ENCODE measurements around the gene SPAG9. TPM values are rescaled to one million over a fixed set of nuclear protein-coding genes. Genes with fewer than 3 reads are reported as not detected.
"Not testable (repeated sequence)": the region's sequence is repeated elsewhere in the genome, so short reads cannot be mapped to it uniquely, and the experiment has no call there.

The SPAG9 gene
- total RNA-seq, 6 experiments from 2014 or later, result 35.2 to 49.7 (median 43.3) TPM

- Histone ChIP-seq H3K27ac (peak overlapping the region; percentile 8 to 59 (median 29)), H3K4me3 (no peak overlapping the region), H3K27me3 (no peaks in the 10 kb centered on the region), H3K36me3 (no peaks in the 10 kb centered on the region), H3K9me3 (no peaks in the 10 kb centered on the region), H3K4me1 (peaks cover 0 to 11% (median 0%) of the 10 kb centered on the region in 4 donors)
- DNase-seq (no peak), ATAC-seq (peak; percentile 18 to 80 (median 50))
- intact Hi-C loops (cut with DNase I), result no loop called here
- TF ChIP-seq POLR2A (IDR thresholded peaks at IDR 0.05) (no peak), CTCF (IDR thresholded peaks at IDR 0.05) (no peak)
Measured at GRCh38 chr17:51132964-51133319, 12.3 kb upstream of the SPAG9 start.

- intact Hi-C loops (cut with DNase I), result no loop called here
- Histone ChIP-seq H3K9me3 (no peaks in the 10 kb centered on the region), H3K27me3 (no peaks in the 10 kb centered on the region), H3K4me3 (no peak overlapping the region), H3K27ac (no peak overlapping the region), H3K4me1 (peaks cover 0 to 36% (median 3%) of the 10 kb centered on the region in 4 donors), H3K36me3 (no peaks in the 10 kb centered on the region)
- DNase-seq, result no peak
- WGBS (ENCODE audit: insufficient coverage, low coverage, low lambda C conversion rate, missing lambda C conversion rate), result no CpG with 5 or more reads among the region's 3 CpGs
- peak in 1 of 4 donors; percentile 9 for ATAC-seq
- no peak for TF ChIP-seq POLR2A (IDR thresholded peaks at IDR 0.05)
- no peak for TF ChIP-seq CTCF (IDR thresholded peaks at IDR 0.05)
Measured at GRCh38 chr17:51128076-51128475, 7.4 kb upstream of the SPAG9 start.

- 76% methylated on average over 5 of the region's 5 CpGs for WGBS (ENCODE audit: insufficient coverage, low coverage, low lambda C conversion rate, missing lambda C conversion rate)
- intact Hi-C loops (cut with DNase I), result no loop called here
- Histone ChIP-seq H3K27me3 (no peaks in the 10 kb centered on the region), H3K4me1 (peaks cover 0 to 25% (median 3%) of the 10 kb centered on the region in 4 donors), H3K4me3 (no peak overlapping the region), H3K36me3 (no peaks in the 10 kb centered on the region), H3K9me3 (no peaks in the 10 kb centered on the region), H3K27ac (peak overlapping the region in 2 of 3 donors; percentile 72 to 75)
- DNase-seq, result no peak
- no peak for TF ChIP-seq CTCF (IDR thresholded peaks at IDR 0.05)
- TF ChIP-seq POLR2A (IDR thresholded peaks at IDR 0.05), result no peak
- no peak for ATAC-seq
Measured at GRCh38 chr17:51124640-51125503, 4.2 kb upstream of the SPAG9 start.

- H3K36me3 ChIP-seq; intact Hi-C loops (cut with DNase I); H3K27me3 ChIP-seq; ATAC-seq; H3K9me3 ChIP-seq; DNase-seq: not testable (repeated sequence)
- WGBS (ENCODE audit: insufficient coverage, low coverage, low lambda C conversion rate, missing lambda C conversion rate), result 89% methylated on average over 10 of the region's 10 CpGs
- H3K4me3 ChIP-seq, result peak overlapping the region in 1 of 3 donors; percentile 87
- H3K4me1 ChIP-seq, result peaks cover 0 to 43% (median 9%) of the 10 kb centered on the region in 4 donors
- peak overlapping the region; percentile 90 to 99 (median 96) for H3K27ac ChIP-seq
Measured at GRCh38 chr17:51122473-51123115, 1.9 kb upstream of the SPAG9 start.
